AG04450 (cell line): Measurements from ENCODE around the gene TRDN. TPM values are rescaled to one million over a fixed set of nuclear protein-coding genes. Genes with fewer than 3 reads are reported as not detected.

Experiments used
- CTCF ChIA-PET: fragments of 300-600, 350-600 bp; formaldehyde crosslinking; extraction: SDS; loops from one replicate; lab custom pipeline; 2022; ENCODE audit warnings: antibody characterized with exemption, inconsistent platforms; lab: Charles Lee
- POLR2A ChIA-PET: fragments of 350-600 bp; formaldehyde crosslinking; extraction: SDS; loops from one replicate; lab custom pipeline; 2021; ENCODE audit warnings: antibody characterized with exemption, inconsistent platforms; lab: Yijun Ruan, JAX
- DNase-seq: peaks from one replicate; pipeline ENCODE4 v3.0.0-alpha.2; 2011; ENCODE audit warnings: low read depth, low spot score
- H3K27ac ChIP-seq: one replicate; pipeline ENCODE4 v1.5.1; 2012; ENCODE audit warnings: low read depth, low read length, control low read depth
- H3K27me3 ChIP-seq: one replicate; pipeline ENCODE4 v1.6.0; 2012; ENCODE audit warnings: low read length; ENCODE audit not compliant: control insufficient read depth, insufficient read depth
- H3K4me3 ChIP-seq: 2 replicates; pipeline ENCODE4 v1.5.1; 2011; ENCODE audit warnings: mild to moderate bottlenecking, low read depth, low read length, control low read depth
- H3K9me3 ChIP-seq: 2 replicates; pipeline ENCODE4 v1.5.1; 2012; ENCODE audit warnings: low read length; ENCODE audit not compliant: control insufficient read depth, insufficient read depth
- CTCF ChIP-seq: IDR thresholded peaks from 2 replicates; pipeline ENCODE4 v1.5.1; 2011; ENCODE audit warnings: low read depth, low read length, control low read depth, inconsistent platforms
- polyA plus RNA-seq: library from polyadenylated mRNA; depleted of rRNA; stranded (reverse); fragments of >200 nt; gene quantifications from 2 replicates; pipeline ENCODE4 v1.2.3, GENCODE V29; 2011

The TRDN gene
- polyA plus RNA-seq, 1 experiment: not detected

GRCh38 chr6:123529843-123530242 lies 106.9 kb downstream of the TRDN start:
- no peak for DNase-seq
- Histone ChIP-seq H3K9me3 (no peaks in the 10 kb centered on the region), H3K27me3 (no peaks in the 10 kb centered on the region), H3K27ac (no peak overlapping the region), H3K4me3 (no peak overlapping the region)
- ChIA-PET CTCF (no interaction called here), POLR2A (no interaction called here)
- TF ChIP-seq CTCF: no peak

- POLR2A ChIA-PET: no interaction called here
- Histone ChIP-seq H3K27me3 (no peaks in the 10 kb centered on the region), H3K27ac (no peak overlapping the region), H3K9me3 (no peaks in the 10 kb centered on the region), H3K4me3 (no peak overlapping the region)
- CTCF ChIA-PET: no interaction called here
- no peak for DNase-seq
- no peak for TF ChIP-seq CTCF
Measured at GRCh38 chr6:123529058-123529457, 107.7 kb downstream of the TRDN start.

- Histone ChIP-seq H3K27ac (no peak overlapping the region), H3K9me3 (peaks cover 3% of the 10 kb centered on the region; the same call in 1 of the 2 replicates), H3K27me3 (no peaks in the 10 kb centered on the region), H3K4me3 (no peak overlapping the region)
- no peak for DNase-seq
- TF ChIP-seq CTCF: no peak
- ChIA-PET POLR2A (no interaction called here), CTCF (no interaction called here)
Measured at GRCh38 chr6:123527406-123527805, 109.3 kb downstream of the TRDN start.

- H3K27ac ChIP-seq: no peak overlapping the region
- CTCF ChIA-PET: no interaction called here
- POLR2A ChIA-PET: no interaction called here
- no peak for TF ChIP-seq CTCF
- no peaks in the 10 kb centered on the region for H3K27me3 ChIP-seq
- H3K9me3 ChIP-seq: peaks cover 3% of the 10 kb centered on the region; the same call in 1 of the 2 replicates
- DNase-seq: no peak
- H3K4me3 ChIP-seq: no peak overlapping the region
Measured at GRCh38 chr6:123526128-123526527, 110.6 kb downstream of the TRDN start.

GRCh38 chr6:123524781-123525180 lies 112.0 kb downstream of the TRDN start:
- Histone ChIP-seq H3K9me3 (peaks cover 3% of the 10 kb centered on the region; the same call in 1 of the 2 replicates), H3K27me3 (no peaks in the 10 kb centered on the region), H3K4me3 (no peak overlapping the region), H3K27ac (no peak overlapping the region)
- no peak for TF ChIP-seq CTCF
- POLR2A ChIA-PET: no interaction called here
- CTCF ChIA-PET: no interaction called here
- DNase-seq: no peak
